ENCODE measurements around the gene CTSF.

The CTSF gene

DNA sequence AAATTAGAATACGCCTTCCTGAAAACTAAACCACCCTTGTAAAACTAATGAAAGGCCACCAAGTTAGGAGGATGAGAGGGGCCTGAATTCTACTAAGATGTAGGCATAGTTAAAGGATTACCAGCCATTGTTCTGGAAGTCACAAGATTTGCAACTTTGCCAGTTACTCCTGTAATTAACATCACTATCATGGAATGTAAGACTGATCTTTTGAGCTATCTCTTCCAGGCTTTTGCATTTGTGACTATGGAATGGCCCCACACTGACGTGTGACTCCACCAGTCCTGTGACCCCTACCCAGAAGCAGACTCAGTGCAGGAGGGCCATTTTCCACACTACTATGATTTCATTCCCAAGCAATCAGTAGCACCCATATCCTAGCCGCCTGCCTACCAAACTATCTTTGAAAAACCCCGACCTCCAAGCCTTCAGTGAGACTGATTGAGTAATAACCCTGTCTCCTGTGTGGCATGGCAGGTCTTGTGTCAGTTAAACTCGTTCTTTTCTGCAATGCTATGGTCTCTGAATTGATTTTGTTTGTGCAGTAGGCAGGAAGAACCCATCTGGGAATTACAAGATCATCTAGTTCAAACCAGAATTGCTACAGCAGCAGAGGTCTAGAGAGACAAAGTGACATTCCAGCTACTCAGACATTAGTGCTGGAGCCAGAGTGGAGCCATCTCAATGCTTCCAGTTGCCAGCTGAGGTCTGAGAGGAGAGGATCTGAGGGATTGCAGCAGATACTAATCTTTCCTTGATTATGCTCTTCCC is 1.9 kb upstream of the CTSF start:
- no peaks in the 10 kb centered on the region for H3K27me3 ChIP-seq (ENCODE audit: low read length)
- no peak overlapping the region for H3K4me2 ChIP-seq (ENCODE audit: low read depth, low read length, poor library complexity, severe bottlenecking)
- no peak overlapping the region for H3K9ac ChIP-seq (ENCODE audit: low read length)

DNA sequence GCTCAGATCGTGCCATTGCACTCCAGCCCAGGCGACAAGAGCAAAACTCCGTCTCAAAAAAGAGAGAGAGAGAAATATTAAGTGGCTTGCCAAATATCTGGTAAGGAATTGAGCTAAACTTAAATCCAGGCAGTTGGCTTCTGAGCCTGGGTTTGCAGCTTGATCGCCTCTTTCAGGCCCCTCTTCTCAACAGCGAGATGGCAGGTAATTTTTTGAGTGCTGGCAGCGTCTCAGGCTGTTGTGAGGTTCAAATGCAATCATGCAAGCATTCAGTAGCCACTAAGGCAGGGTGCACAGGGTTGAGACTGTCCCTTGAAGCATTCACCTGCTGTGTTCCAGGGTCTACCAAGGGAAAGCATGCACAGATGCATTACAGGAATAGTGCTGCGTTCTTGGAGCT is 670 bp upstream of the CTSF start:
- Histone ChIP-seq H3K9me3 (ENCODE audit: insufficient read depth, low read length) (no peaks in the 10 kb centered on the region), H2AFZ (ENCODE audit: low read depth, low read length, severe bottlenecking) (no peak overlapping the region), H3F3A (ENCODE audit: insufficient read depth) (no peaks in the 10 kb centered on the region), H3K9me2 (replicated peaks; ENCODE audit: insufficient read depth, low read length) (no peaks in the 10 kb centered on the region), H3K36me3 (ENCODE audit: low read length) (no peaks in the 10 kb centered on the region), H3K79me2 (ENCODE audit: insufficient read depth, low read length) (no peaks in the 10 kb centered on the region), H4K20me1 (ENCODE audit: low read depth, low read length) (no peaks in the 10 kb centered on the region), H3K4me2 (ENCODE audit: low read depth, low read length, poor library complexity, severe bottlenecking) (no peak overlapping the region), H3K27me3 (ENCODE audit: low read length) (no peaks in the 10 kb centered on the region), H3K9ac (ENCODE audit: low read length) (no peak overlapping the region), H3K27ac (ENCODE audit: low read depth, low read length) (no peak overlapping the region), H3K4me3 (ENCODE audit: insufficient read depth, low read length, poor library complexity, severe bottlenecking) (no peak overlapping the region)
- no peak for TF ChIP-seq EZH2phosphoT487 (conservative IDR thresholded peaks at IDR 0.05; ENCODE audit: low read length)
- TF ChIP-seq, protein P1, sequence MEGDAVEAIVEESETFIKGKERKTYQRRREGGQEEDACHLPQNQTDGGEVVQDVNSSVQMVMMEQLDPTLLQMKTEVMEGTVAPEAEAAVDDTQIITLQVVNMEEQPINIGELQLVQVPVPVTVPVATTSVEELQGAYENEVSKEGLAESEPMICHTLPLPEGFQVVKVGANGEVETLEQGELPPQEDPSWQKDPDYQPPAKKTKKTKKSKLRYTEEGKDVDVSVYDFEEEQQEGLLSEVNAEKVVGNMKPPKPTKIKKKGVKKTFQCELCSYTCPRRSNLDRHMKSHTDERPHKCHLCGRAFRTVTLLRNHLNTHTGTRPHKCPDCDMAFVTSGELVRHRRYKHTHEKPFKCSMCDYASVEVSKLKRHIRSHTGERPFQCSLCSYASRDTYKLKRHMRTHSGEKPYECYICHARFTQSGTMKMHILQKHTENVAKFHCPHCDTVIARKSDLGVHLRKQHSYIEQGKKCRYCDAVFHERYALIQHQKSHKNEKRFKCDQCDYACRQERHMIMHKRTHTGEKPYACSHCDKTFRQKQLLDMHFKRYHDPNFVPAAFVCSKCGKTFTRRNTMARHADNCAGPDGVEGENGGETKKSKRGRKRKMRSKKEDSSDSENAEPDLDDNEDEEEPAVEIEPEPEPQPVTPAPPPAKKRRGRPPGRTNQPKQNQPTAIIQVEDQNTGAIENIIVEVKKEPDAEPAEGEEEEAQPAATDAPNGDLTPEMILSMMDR (IDR thresholded peaks at IDR 0.05; ENCODE audit: insufficient read depth, low read length, poor library complexity, severe bottlenecking) = no peak

More for the DNA sequence above, 1.9 kb upstream of the CTSF start:
- H3K9me2 ChIP-seq (replicated peaks; ENCODE audit: insufficient read depth, low read length) = no peaks in the 10 kb centered on the region
- H4K20me1 ChIP-seq (ENCODE audit: low read depth, low read length) = no peaks in the 10 kb centered on the region
- no peak overlapping the region for H3K27ac ChIP-seq (ENCODE audit: low read depth, low read length)
- no peaks in the 10 kb centered on the region for H3K9me3 ChIP-seq (ENCODE audit: insufficient read depth, low read length)
- TF ChIP-seq EZH2phosphoT487 (conservative IDR thresholded peaks at IDR 0.05; ENCODE audit: low read length) = no peak
- TF ChIP-seq, protein P1 (IDR thresholded peaks at IDR 0.05; ENCODE audit: insufficient read depth, low read length, poor library complexity, severe bottlenecking) = no peak
- no peaks in the 10 kb centered on the region for H3K36me3 ChIP-seq (ENCODE audit: low read length)
- no peak overlapping the region for H2AFZ ChIP-seq (ENCODE audit: low read depth, low read length, severe bottlenecking)
- H3K79me2 ChIP-seq (ENCODE audit: insufficient read depth, low read length) = no peaks in the 10 kb centered on the region
- no peaks in the 10 kb centered on the region for H3F3A ChIP-seq (ENCODE audit: insufficient read depth)
- H3K4me3 ChIP-seq (ENCODE audit: insufficient read depth, low read length, poor library complexity, severe bottlenecking) = no peak overlapping the region

DNA sequence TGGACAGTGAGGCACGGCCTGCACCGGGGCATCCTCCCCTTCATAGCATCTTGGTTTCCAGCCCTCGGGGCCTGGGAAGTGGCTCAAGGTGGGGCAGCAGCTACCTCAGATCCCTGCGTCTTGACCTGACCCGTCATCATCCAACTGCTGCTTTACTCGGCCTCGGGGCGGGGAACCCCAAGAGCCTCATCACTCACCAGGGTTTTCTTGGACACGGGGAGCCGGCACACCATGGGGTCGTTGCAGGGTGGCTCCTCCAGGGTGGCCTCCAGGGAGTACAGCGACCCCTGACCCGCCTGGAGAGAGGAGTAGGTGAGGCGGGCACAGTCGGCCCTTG is 651 bp downstream of the CTSF start:
- Histone ChIP-seq H3K4me2 (ENCODE audit: low read depth, low read length, poor library complexity, severe bottlenecking) (no peak overlapping the region), H3K79me2 (ENCODE audit: insufficient read depth, low read length) (no peaks in the 10 kb centered on the region), H3K36me3 (ENCODE audit: low read length) (no peaks in the 10 kb centered on the region), H3K9me3 (ENCODE audit: insufficient read depth, low read length) (no peaks in the 10 kb centered on the region), H3K27me3 (ENCODE audit: low read length) (no peaks in the 10 kb centered on the region), H3K9ac (ENCODE audit: low read length) (no peak overlapping the region), H4K20me1 (ENCODE audit: low read depth, low read length) (no peaks in the 10 kb centered on the region), H3F3A (ENCODE audit: insufficient read depth) (no peaks in the 10 kb centered on the region), H3K4me3 (ENCODE audit: insufficient read depth, low read length, poor library complexity, severe bottlenecking) (no peak overlapping the region), H3K9me2 (replicated peaks; ENCODE audit: insufficient read depth, low read length) (no peaks in the 10 kb centered on the region), H2AFZ (ENCODE audit: low read depth, low read length, severe bottlenecking) (no peak overlapping the region), H3K27ac (ENCODE audit: low read depth, low read length) (no peak overlapping the region)
- TF ChIP-seq EZH2phosphoT487 (conservative IDR thresholded peaks at IDR 0.05; ENCODE audit: low read length) = no peak
- TF ChIP-seq, protein P1 (IDR thresholded peaks at IDR 0.05; ENCODE audit: insufficient read depth, low read length, poor library complexity, severe bottlenecking) = no peak
